A549 treated with dexamethasone at 1 μM for 4 hours (cell line): ENCODE results near the gene GFPT2. TPM values are rescaled to one million over a fixed set of nuclear protein-coding genes. Genes with fewer than 3 reads are reported as not detected.

Experiments
- total RNA-seq: library from RNA; stranded (reverse); fragments of 200-300 nt; extraction: Qiagen RNA extraction; gene quantifications from 5 replicates; pipeline ENCODE4 v1.2.3, GENCODE V29; 2022

GFPT2 gene
- 44.3 to 64.8 TPM (median 59.4 TPM) in 5 replicates for total RNA-seq

GRCh38 chr5:180353048-180353979, at the start of gene GFPT2:
Gene GFPT2, minus strand, starts transcription at chr5:180353336. Its CDS starts 119 bp downstream, at chr5:180353217.

DNA sequence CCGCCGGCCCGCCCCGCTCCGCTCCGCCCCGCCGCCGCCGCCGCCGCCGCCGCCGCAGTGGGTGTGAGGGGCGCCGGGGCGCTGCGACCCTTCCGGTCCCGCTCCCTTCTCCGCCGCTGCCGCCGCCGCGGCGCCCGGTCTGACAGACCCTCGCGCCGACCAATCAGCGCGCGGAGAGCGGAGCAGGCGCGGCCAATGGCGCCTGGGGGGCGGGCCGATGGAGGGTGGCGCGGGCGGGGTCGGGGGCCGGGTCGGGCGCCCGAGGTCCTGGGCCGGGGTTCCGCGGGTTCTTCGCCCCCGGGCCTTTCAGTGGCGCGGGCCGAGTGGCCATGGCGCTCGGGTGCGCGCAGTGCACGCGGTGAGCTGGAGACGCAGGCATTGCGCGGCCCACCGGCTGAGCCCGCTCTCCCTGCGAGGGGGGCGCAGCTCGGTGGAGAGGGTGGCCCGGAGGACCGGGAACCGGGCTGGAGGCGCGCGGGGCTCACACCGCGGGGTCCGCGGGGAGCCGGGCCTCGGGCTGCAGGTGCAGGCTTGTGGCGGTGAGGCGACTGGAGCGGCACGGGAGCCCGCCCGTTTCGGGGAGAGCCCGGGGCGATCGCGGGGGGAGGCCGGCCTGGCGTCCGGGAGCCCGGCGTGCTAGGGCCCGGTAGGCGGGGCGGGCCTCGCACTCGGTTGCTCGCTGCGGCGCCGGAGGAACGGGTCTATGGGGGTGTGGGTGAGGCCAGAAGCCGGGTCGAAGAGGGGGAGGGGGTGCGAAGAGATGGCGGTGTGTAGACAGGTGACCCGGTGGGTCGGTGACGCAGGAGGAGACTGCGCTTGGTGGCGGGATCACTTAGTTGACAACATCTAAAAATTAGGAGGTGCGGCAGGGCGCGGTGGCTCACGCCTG, 60.9 kb downstream of the GFPT2 start, which contains the start of gene MAPK9:
TSS of gene MAPK9 (minus strand) at position 141 of the 889 bp plus-strand sequence. CDS start 11,522 bp downstream, outside the sequence.

Other genes starting within 250 kb of the GFPT2 start
- gene RASGEF1C, start 144.1 kb downstream of the GFPT2 start, total RNA-seq = 0.05 to 0.23 TPM (median 0.11 TPM) in 5 replicates
- 25.5 to 44.1 TPM (median 38.1 TPM) in 5 replicates for gene MAPK9, start 61.3 kb downstream of the GFPT2 start, total RNA-seq
- 15.4 to 27.7 TPM (median 23.2 TPM) in 5 replicates for gene CNOT6, start 141.0 kb upstream of the GFPT2 start, total RNA-seq
- not detected in 5 replicates for gene SCGB3A1, start 238.2 kb upstream of the GFPT2 start, total RNA-seq